Measurements from ENCODE around the gene SLC35G6.
"Not testable (repeated sequence)": the region's sequence is repeated elsewhere in the genome, so short reads cannot be mapped to it uniquely, and the experiment has no call there.

The SLC35G6 gene

GRCh38 chr17:7479213-7480088 lies 1.8 kb upstream of the SLC35G6 start, which contains the start of gene ZBTB4:
TSS of gene ZBTB4 (minus strand) at chr17:7479631. CDS start at chr17:7466801, 12,830 bp downstream.
- DNase-seq, result peak; percentile 25

- no peak for DNase-seq
Measured at GRCh38 chr17:7480089-7480384, 1.2 kb upstream of the SLC35G6 start.

GRCh38 chr17:7481842-7482741 lies 846 bp downstream of the SLC35G6 start:
- DNase-seq, result not testable (repeated sequence)

DNA sequence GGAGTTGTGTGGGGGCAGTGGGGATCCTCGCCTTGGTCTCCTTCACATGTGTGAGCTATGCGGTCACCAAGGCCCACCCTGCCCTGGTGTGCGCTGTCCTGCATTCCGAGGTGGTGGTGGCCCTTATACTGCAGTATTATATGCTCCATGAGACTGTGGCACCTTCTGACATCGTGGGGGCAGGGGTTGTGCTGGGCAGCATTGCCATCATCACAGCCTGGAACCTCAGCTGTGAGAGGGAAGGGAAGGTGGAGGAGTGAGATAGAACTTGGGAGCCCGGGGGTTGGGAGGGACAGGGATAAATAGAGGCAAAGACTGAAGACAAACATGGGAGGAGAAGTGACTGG lies 1.5 kb downstream of the SLC35G6 start:
- DNase-seq, result not testable (repeated sequence)

GRCh38 chr17:7483255-7484066 lies 2.2 kb downstream of the SLC35G6 start:
- DNase-seq, result peak; percentile 99

GRCh38 chr17:7484067-7484918 lies 3.0 kb downstream of the SLC35G6 start, which contains the start of gene POLR2A:
TSS of gene POLR2A (plus strand) at chr17:7484366.
- peak; percentile 99 for DNase-seq

GRCh38 chr17:7484919-7485377 lies 3.7 kb downstream of the SLC35G6 start:
- DNase-seq, result no peak

DNA sequence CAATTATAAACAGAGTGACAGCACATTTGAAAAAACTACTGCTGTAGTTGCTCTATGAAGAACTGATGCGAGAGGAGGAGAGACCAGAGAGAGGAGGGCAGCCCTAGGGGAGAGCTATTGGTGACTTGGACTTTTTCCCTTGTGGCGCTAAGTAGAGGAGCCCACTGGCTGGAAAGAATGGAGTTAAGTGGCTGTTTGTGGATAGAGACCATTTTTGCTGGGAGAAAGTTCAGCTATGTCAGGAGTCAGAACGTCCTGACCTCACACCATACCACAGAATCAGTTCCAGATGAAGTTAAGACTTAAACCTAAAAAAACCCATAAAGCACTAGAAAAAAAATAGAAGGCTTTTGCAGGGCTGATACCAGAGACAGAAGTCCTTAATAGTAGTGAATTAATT lies 4.9 kb downstream of the SLC35G6 start:
- DNase-seq, result no peak

GRCh38 chr17:7490144-7490543 lies 8.9 kb downstream of the SLC35G6 start:
- DNase-seq, result no peak

DNA sequence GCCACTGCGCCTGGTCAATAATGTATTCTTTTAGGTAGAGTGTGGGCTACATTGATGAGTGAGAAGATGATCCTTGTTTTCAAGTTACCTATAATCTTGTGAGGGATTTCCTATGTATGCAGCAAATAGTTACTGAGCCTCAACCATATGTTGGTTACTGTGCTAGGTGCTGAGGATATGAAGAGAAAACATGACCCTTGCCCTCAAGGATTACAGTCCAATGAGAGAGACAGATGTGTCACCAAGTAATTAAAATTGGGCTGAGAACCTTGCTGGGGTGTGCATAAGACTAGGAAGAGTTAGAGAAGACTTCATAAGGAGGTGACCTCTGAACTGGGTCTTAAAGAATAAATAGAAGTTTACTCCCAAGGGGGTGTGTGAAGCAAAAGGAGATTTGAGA lies 10.3 kb downstream of the SLC35G6 start:
- DNase-seq, result no peak

- no peak for DNase-seq
Measured at GRCh38 chr17:7493941-7494340, 12.7 kb downstream of the SLC35G6 start.

GRCh38 chr17:7495906-7496434 lies 14.7 kb downstream of the SLC35G6 start:
- DNase-seq, result no peak

DNA sequence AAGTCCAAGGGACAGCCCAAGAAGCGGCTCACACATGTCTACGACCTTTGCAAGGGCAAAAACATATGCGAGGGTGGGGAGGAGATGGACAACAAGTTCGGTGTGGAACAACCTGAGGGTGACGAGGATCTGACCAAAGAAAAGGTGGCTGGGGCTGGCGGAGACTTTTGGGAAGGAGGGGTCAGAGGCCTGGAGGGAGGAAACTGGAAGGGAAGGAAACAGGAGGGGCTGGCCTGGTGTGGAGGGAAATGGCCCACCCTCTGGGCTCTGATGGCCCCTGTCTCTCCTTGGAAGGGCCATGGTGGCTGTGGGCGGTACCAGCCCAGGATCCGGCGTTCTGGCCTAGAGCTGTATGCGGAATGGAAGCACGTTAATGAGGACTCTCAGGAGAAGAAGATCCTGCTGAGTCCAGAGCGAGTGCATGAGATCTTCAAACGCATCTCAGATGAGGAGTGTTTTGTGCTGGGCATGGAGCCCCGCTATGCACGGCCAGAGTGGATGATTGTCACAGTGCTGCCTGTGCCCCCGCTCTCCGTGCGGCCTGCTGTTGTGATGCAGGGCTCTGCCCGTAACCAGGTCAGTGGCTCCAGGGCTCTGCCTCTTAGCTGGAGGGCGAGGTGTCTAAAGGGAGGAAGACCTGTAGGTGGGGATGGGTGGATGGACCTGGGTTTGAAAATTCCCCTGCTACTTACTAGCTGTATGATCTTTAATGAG lies 15.4 kb downstream of the SLC35G6 start:
- no peak for DNase-seq

DNA sequence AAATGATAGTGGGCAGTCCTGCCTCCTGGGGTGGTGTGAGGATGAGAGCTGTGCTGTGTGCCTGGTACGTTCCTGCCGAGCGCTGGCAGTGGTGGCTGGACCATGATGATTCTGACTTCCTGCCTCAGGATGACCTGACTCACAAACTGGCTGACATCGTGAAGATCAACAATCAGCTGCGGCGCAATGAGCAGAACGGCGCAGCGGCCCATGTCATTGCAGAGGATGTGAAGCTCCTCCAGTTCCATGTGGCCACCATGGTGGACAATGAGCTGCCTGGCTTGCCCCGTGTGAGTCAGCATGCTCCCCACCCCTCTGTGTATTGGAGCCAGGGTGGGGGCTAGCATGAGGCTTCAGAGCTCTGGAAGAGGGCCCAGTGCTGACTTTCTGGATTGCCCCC lies 16.0 kb downstream of the SLC35G6 start:
- no peak for DNase-seq

GRCh38 chr17:7497636-7498035 lies 16.4 kb downstream of the SLC35G6 start:
- no peak for DNase-seq

DNA sequence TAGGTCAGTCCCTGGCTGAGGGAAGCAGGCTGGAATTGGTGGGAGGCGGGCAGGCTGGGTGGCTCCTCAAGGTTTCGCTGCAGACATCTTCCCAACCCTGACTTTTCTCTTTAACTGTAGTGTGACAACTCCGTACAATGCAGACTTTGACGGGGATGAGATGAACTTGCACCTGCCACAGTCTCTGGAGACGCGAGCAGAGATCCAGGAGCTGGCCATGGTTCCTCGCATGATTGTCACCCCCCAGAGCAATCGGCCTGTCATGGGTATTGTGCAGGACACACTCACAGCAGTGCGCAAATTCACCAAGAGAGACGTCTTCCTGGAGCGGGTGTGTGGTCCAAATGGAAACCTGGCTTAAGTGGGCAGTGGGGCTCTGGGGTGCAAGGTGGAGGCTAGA lies 17.9 kb downstream of the SLC35G6 start:
- DNase-seq, result no peak

- DNase-seq, result no peak
Measured at GRCh38 chr17:7501729-7502128, 20.5 kb downstream of the SLC35G6 start.

- DNase-seq, result no peak
Measured at GRCh38 chr17:7502171-7502847, 21.1 kb downstream of the SLC35G6 start.

DNA sequence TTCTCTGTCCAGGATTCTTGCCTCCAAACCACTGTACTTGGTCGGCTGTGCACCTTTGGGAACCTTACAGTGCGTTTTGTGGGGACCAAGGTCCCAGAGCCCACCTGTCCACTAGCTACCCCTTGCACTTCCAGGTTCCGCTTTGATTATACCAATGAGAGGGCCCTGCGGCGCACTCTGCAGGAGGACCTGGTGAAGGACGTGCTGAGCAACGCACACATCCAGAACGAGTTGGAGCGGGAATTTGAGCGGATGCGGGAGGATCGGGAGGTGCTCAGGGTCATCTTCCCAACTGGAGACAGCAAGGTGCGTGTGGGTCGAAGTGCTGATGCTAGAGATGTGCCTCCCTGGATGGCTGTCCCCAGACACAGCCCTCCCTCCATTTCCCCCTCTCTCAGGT lies 21.7 kb downstream of the SLC35G6 start:
- DNase-seq, result no peak

GRCh38 chr17:7503521-7503920 lies 22.3 kb downstream of the SLC35G6 start:
- no peak for DNase-seq
